Peyer's patch (tissue), 4 donors: ENCODE measurements around the gene SERPINA4.

Experiments used
- CTCF ChIP-seq, 6 experiments: fragments of 450-650 bp in 4 of 6; fragments of 200-600 bp in 2 of 6; sonication (generic) in 1 of 6; IDR thresholded peaks; one replicate each; pipeline ENCODE4 v1.5.1; 2017 to 2019; ENCODE audit warnings: antibody characterized with exemption in 6 of 6, mild to moderate bottlenecking in 3 of 6, moderate library complexity in 1 of 6
- POLR2A ChIP-seq, 2 donors: fragments of 450-650 bp; IDR thresholded peaks; one replicate each; pipeline ENCODE4 v1.5.1; 2017; ENCODE audit warnings: antibody characterized with exemption in 2 of 2, mild to moderate bottlenecking in 2 of 2, moderate library complexity in 2 of 2

- TF ChIP-seq CTCF (IDR thresholded peaks at IDR 0.05): no peak
- TF ChIP-seq POLR2A (IDR thresholded peaks at IDR 0.05): no peak
These were observed 12.4 kb downstream of the SERPINA4 start for GRCh38 chr14:94573475-94574277.
